ENCODE data around the gene RGL2. TPM values are rescaled to one million over a fixed set of nuclear protein-coding genes. Genes with fewer than 3 reads are reported as not detected.
"Not testable (repeated sequence)": the region's sequence is repeated elsewhere in the genome, so short reads cannot be mapped to it uniquely, and the experiment has no call there.

RGL2 gene
- total and polyA plus RNA-seq, 2 donors (not counting 1 experiment from before 2014, with no cell fraction given) = 98.5 to 133 TPM

- Mint-ChIP-seq H3K4me3 (peak overlapping the region; percentile 81), H3K4me1 (peaks cover 41% of the 10 kb centered on the region), H3K27me3 (no peaks in the 10 kb centered on the region), H3K9me3 (ENCODE audit: insufficient read depth) (no peaks in the 10 kb centered on the region), H3K27ac (peak overlapping the region; percentile 94)
- Histone ChIP-seq H3K79me2 (ENCODE audit: control insufficient read depth, insufficient read depth, low read length) (peaks cover 6% of the 10 kb centered on the region), H4K20me1 (ENCODE audit: control insufficient read depth, insufficient read depth, low read length, poor library complexity, severe bottlenecking) (no peaks in the 10 kb centered on the region), H3K4me1 (ENCODE audit: control insufficient read depth in 2 of 2, insufficient read depth in 2 of 2, low read length in 2 of 2) (peaks cover 40 to 50% of the 10 kb centered on the region in 2 donors), H3K9me3 (ENCODE audit: control extremely low read depth in 1 of 3, control insufficient read depth in 2 of 3, insufficient read depth in 1 of 3, low read length in 2 of 3) (peaks cover 0 to 6% (median 0%) of the 10 kb centered on the region in 3 donors), H3K36me3 (replicated peaks in 1 of 2; ENCODE audit: control extremely low read depth in 1 of 2, control insufficient read depth in 1 of 2, extremely low read depth in 1 of 2, insufficient read depth in 2 of 2, low read length in 1 of 2) (no peaks in the 10 kb centered on the region), H2AFZ (ENCODE audit: insufficient read depth, low read depth, low read length, poor library complexity, severe bottlenecking) (peak overlapping the region; percentile 56), H3K4me2 (replicated peaks; ENCODE audit: low read depth, low read length, poor library complexity, severe bottlenecking) (peak overlapping the region; percentile 73), H3K4me3 (ENCODE audit: control extremely low read depth in 1 of 5, extremely low read depth in 1 of 5, insufficient read depth in 1 of 5, low read depth in 2 of 5, low read length in 4 of 5) (peak overlapping the region in 4 of 5 experiments; percentile 8 to 59 (median 38)), H3K27ac (ENCODE audit: low read length in 2 of 2) (peak overlapping the region; percentile 92 to 93), H3K9ac (ENCODE audit: low read length) (peak overlapping the region; percentile 49), H3K27me3 (replicated peaks in 1 of 4; ENCODE audit: control extremely low read depth in 1 of 4, control insufficient read depth in 3 of 4, insufficient read depth in 4 of 4, low read length in 3 of 4) (no peaks in the 10 kb centered on the region)
- CTCF ChIA-PET = interaction anchor here (0.6 to 4.4 kb wide), 27 partner anchors 8 to 1118 kb away, joined by 3 to 50 read pairs (median 4); partner anchors contain the start of genes B3GALT4, KIFC1, RGL2 and RPS18
- ATAC-seq (ENCODE audit: low read depth) = peak; percentile 83
- POLR2A ChIA-PET = interaction anchor here (0.6 to 3.2 kb wide), 22 partner anchors 10 to 277 kb away, joined by 3 to 40 read pairs (median 6); partner anchors contain the start of genes B3GALT4, ITPR3, RGL2 and RPS18
- TF ChIP-seq EZH2 (IDR thresholded peaks at IDR 0.05; ENCODE audit: borderline replicate concordance, insufficient read depth, low read depth, low read length, poor library complexity, severe bottlenecking) (no peak), CTCF (IDR thresholded peaks at IDR 0.05) (no peak)
- intact Hi-C loops (cut with micrococcal nuclease) = loop anchor here (1.0 to 2.0 kb wide), 4 partner anchors 21 to 95 kb away; partner anchors contain the start of gene KIFC1
- DNase-seq = peak; percentile 86
- 0% methylated on average over 1 of the region's 6 CpGs for WGBS (ENCODE audit: insufficient coverage)
Observed at GRCh38 chr6:33343953-33344611, 45.3 kb upstream of the RGL2 start.

DNA sequence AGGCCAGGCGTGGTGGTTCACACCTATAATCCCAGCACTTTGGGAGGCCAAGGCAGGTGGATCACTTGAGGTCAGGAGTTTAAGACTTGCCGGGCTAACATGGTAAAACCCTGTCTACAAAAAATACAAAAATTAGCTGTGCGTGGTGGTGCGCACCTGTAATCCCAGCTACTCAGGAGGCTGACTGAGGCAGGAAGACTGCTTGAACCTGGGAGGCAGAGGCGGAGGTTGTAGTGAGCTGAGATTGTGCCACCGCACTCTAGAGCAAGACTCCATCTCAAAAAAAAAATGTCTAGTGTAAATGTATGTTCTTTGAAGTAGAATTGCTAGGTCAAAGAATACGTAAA lies 44.8 kb upstream of the RGL2 start:
- H3K4me1 Mint-ChIP-seq = peaks cover 45% of the 10 kb centered on the region
- H3K36me3 ChIP-seq (replicated peaks in 1 of 2; ENCODE audit: control extremely low read depth in 1 of 2, control insufficient read depth in 1 of 2, extremely low read depth in 1 of 2, insufficient read depth in 2 of 2, low read length in 1 of 2); ATAC-seq (ENCODE audit: low read depth); intact Hi-C loops (cut with micrococcal nuclease); H3K27me3 ChIP-seq (replicated peaks in 1 of 4; ENCODE audit: control extremely low read depth in 1 of 4, control insufficient read depth in 3 of 4, insufficient read depth in 4 of 4, low read length in 3 of 4); H4K20me1 ChIP-seq (ENCODE audit: control insufficient read depth, insufficient read depth, low read length, poor library complexity, severe bottlenecking); DNase-seq; H3K9me3 ChIP-seq (ENCODE audit: control extremely low read depth in 1 of 3, control insufficient read depth in 2 of 3, insufficient read depth in 1 of 3, low read length in 2 of 3); H3K79me2 ChIP-seq (ENCODE audit: control insufficient read depth, insufficient read depth, low read length); H3K9me3 Mint-ChIP-seq (ENCODE audit: insufficient read depth); H3K27me3 Mint-ChIP-seq: not testable (repeated sequence)
- Histone ChIP-seq H3K4me1 (ENCODE audit: control insufficient read depth in 2 of 2, insufficient read depth in 2 of 2, low read length in 2 of 2) (peaks cover 40 to 50% of the 10 kb centered on the region in 2 donors), H3K9ac (ENCODE audit: low read length) (peak overlapping the region; percentile 49), H3K4me2 (replicated peaks; ENCODE audit: low read depth, low read length, poor library complexity, severe bottlenecking) (peak overlapping the region; percentile 73), H3K4me3 (ENCODE audit: control extremely low read depth in 1 of 5, extremely low read depth in 1 of 5, insufficient read depth in 1 of 5, low read depth in 2 of 5, low read length in 4 of 5) (peak overlapping the region in 4 of 5 experiments; percentile 7 to 59 (median 23)), H3K27ac (ENCODE audit: low read length in 2 of 2) (peak overlapping the region; percentile 92 to 93), H2AFZ (ENCODE audit: insufficient read depth, low read depth, low read length, poor library complexity, severe bottlenecking) (peak overlapping the region; percentile 56)
- peak overlapping the region; percentile 81 for H3K4me3 Mint-ChIP-seq
- ChIA-PET CTCF (interaction anchor here (0.6 to 4.4 kb wide), 19 partner anchors 8 to 1117 kb away, joined by 3 to 50 read pairs (median 4); partner anchors contain the start of genes B3GALT4, KIFC1, RGL2 and TAPBP), POLR2A (interaction anchor here (0.6 to 3.2 kb wide), 17 partner anchors 10 to 277 kb away, joined by 3 to 40 read pairs (median 6); partner anchors contain the start of genes B3GALT4, ITPR3, RGL2 and TAPBP)
- WGBS (ENCODE audit: insufficient coverage) = 50% methylated on average over 6 of the region's 7 CpGs
- H3K27ac Mint-ChIP-seq = peak overlapping the region; percentile 94

Data from B cell (primary cell).